Skeletal muscle tissue (tissue), 4 donors: ENCODE results near the gene PSENEN. TPM values are rescaled to one million over a fixed set of nuclear protein-coding genes. Genes with fewer than 3 reads are reported as not detected.
A peak's percentile ranks its signal among the peaks of the same experiment; 100 is the strongest.

Experiments
- H3K27ac ChIP-seq: one replicate; pipeline ENCODE4 v1.7.0; 2013; ENCODE audit warnings: mild to moderate bottlenecking, low read depth, low read length, inconsistent platforms
- H3K27me3 ChIP-seq, 3 donors: one replicate each; pipeline ENCODE4 v1.7.0; 2013; ENCODE audit warnings: low read length in 3 of 3; ENCODE audit not compliant: control insufficient read depth in 3 of 3, insufficient read depth in 3 of 3
- H3K36me3 ChIP-seq, 3 donors: one replicate each; pipeline ENCODE4 v1.7.0; 2013; ENCODE audit warnings: low read length in 3 of 3; ENCODE audit not compliant: control insufficient read depth in 3 of 3, insufficient read depth in 3 of 3
- H3K4me1 ChIP-seq, 3 donors: one replicate each; pipeline ENCODE4 v1.7.0; 2013; ENCODE audit warnings: low read length in 3 of 3, mild to moderate bottlenecking in 3 of 3; ENCODE audit not compliant: control insufficient read depth in 3 of 3, insufficient read depth in 3 of 3
- H3K4me3 ChIP-seq, 3 donors: one replicate each; pipeline ENCODE4 v1.7.0; 2013; ENCODE audit warnings: low read length in 3 of 3
- H3K9ac ChIP-seq, 3 donors: one replicate each; pipeline ENCODE4 v1.7.0; 2013; ENCODE audit warnings: low read length in 3 of 3, mild to moderate bottlenecking in 3 of 3, moderate library complexity in 2 of 3, low read depth in 1 of 3
- H3K9me3 ChIP-seq, 3 donors: one replicate each; pipeline ENCODE4 v1.7.0; 2013; ENCODE audit warnings: low read length in 3 of 3; ENCODE audit not compliant: control insufficient read depth in 3 of 3
- total RNA-seq: library from RNA; depleted of rRNA; stranded (reverse); fragments of >200 nt; gene quantifications from one replicate; pipeline ENCODE4 v1.2.3, GENCODE V29; 2014
- donor health status: Osteomylitis.

Gene PSENEN
- total RNA-seq, 1 donor from 2014 or later, result 7.8 TPM

DNA sequence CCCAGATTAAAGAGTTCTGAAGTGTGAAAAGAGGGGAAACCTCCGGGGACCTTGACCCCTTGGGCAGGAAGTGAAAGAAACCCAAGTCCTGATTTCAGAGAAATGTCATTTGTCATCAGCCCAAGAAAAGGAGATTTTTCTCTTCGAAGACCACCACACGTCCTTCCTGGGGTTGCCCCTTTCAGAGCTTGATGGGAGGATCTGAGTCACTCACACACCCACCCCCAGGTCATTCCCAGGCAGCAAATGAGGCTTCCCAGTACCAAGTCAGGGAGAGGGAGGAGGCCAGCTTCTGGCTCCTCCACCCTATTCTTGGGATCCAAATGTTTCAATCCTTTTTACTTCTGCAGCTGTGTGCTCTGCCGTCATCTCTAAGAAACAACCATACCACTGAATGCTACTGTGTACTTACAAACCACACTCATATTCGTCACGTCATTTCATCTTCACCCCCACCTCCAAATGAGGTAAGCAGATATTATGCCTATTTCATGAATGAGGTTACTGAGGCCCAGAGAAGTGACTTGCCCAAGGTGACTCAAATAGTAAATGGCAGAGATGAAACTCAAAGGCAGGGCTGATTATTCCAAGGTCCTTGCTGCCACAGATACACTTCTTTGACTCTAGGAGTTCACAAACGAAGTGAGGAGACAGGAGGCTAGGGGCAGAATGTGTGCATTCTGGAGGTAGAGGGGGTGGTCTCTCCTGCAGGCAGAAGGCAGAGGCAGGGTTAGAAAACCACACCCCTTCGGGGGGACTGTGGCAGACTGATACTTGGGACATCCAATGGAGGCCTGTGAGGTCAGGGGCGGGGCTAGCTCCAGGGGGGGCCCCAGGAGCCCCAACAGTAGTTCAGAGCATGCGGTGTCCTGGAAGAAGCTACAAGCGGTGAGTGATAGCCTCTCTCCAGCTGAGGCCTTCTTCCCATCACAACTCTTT lies 32.6 kb upstream of the PSENEN start:
- peaks cover 0 to 11% (median 0%) of the 10 kb centered on the region in 3 donors for H3K27me3 ChIP-seq
- no peaks in the 10 kb centered on the region for H3K9me3 ChIP-seq
- H3K27ac ChIP-seq, result no peak overlapping the region
- peaks cover 13 to 20% (median 13%) of the 10 kb centered on the region in 3 donors for H3K4me1 ChIP-seq
- no peaks in the 10 kb centered on the region for H3K36me3 ChIP-seq
- H3K9ac ChIP-seq, result no peak overlapping the region
- H3K4me3 ChIP-seq, result no peak overlapping the region

GRCh38 chr19:35713506-35713850 lies 32.0 kb upstream of the PSENEN start:
- no peaks in the 10 kb centered on the region for H3K36me3 ChIP-seq
- no peak overlapping the region for H3K4me3 ChIP-seq
- H3K4me1 ChIP-seq, result peaks cover 14 to 22% (median 14%) of the 10 kb centered on the region in 3 donors
- H3K9ac ChIP-seq, result no peak overlapping the region
- peaks cover 0 to 6% (median 0%) of the 10 kb centered on the region in 3 donors for H3K27me3 ChIP-seq
- H3K9me3 ChIP-seq, result no peaks in the 10 kb centered on the region
- no peak overlapping the region for H3K27ac ChIP-seq

- Histone ChIP-seq H3K27me3 (peaks cover 0 to 6% (median 0%) of the 10 kb centered on the region in 3 donors), H3K36me3 (no peaks in the 10 kb centered on the region), H3K9ac (no peak overlapping the region), H3K4me1 (peaks cover 19 to 27% (median 19%) of the 10 kb centered on the region in 3 donors), H3K9me3 (no peaks in the 10 kb centered on the region), H3K27ac (no peak overlapping the region), H3K4me3 (no peak overlapping the region)
Observed at GRCh38 chr19:35713904-35714495, 31.5 kb upstream of the PSENEN start.

DNA sequence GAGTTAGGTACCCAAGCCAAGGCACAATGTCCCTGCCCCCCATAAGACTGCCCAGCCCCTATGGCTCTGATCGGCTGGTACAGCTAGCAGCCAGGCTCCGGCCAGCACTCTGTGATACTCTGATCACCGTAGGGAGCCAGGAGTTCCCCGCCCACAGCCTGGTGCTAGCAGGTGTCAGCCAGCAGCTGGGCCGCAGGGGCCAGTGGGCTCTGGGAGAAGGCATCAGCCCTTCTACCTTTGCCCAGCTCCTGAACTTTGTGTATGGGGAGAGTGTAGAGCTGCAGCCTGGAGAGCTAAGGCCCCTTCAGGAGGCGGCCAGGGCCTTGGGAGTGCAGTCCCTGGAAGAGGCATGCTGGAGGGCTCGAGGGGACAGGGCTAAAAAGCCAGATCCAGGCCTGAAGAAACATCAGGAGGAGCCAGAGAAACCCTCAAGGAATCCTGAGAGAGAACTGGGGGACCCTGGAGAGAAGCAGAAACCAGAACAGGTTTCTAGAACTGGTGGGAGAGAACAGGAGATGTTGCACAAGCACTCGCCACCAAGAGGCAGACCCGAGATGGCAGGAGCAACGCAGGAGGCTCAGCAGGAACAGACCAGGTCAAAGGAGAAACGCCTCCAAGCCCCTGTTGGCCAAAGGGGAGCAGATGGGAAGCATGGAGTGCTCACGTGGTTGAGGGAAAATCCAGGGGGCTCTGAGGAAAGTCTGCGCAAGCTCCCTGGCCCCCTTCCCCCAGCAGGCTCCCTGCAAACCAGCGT lies 30.7 kb upstream of the PSENEN start:
- Histone ChIP-seq H3K4me1 (peaks cover 26 to 34% (median 26%) of the 10 kb centered on the region in 3 donors), H3K4me3 (peak overlapping the region in 1 of 3 donors; percentile 93), H3K27ac (no peak overlapping the region), H3K9ac (no peak overlapping the region), H3K9me3 (no peaks in the 10 kb centered on the region), H3K36me3 (peaks cover 0 to 5% (median under 1%) of the 10 kb centered on the region in 3 donors), H3K27me3 (peaks cover 0 to 3% (median 0%) of the 10 kb centered on the region in 3 donors)

- peak overlapping the region; percentile 72 for H3K27ac ChIP-seq
- peaks cover 26 to 34% (median 26%) of the 10 kb centered on the region in 3 donors for H3K4me1 ChIP-seq
- H3K36me3 ChIP-seq, result peaks cover 4 to 10% (median 5%) of the 10 kb centered on the region in 3 donors
- H3K9me3 ChIP-seq, result no peaks in the 10 kb centered on the region
- H3K4me3 ChIP-seq, result peak overlapping the region in 1 of 3 donors; percentile 93
- H3K27me3 ChIP-seq, result peaks cover 0 to 3% (median 0%) of the 10 kb centered on the region in 3 donors
- peak overlapping the region; percentile 80 to 92 (median 83) for H3K9ac ChIP-seq
Observed at GRCh38 chr19:35715355-35715809, 30.1 kb upstream of the PSENEN start.

GRCh38 chr19:35715981-35716800 lies 29.3 kb upstream of the PSENEN start:
- H3K27ac ChIP-seq, result peak overlapping the region; percentile 72
- H3K36me3 ChIP-seq, result peaks cover 4 to 11% (median 6%) of the 10 kb centered on the region in 3 donors
- H3K4me1 ChIP-seq, result peaks cover 26 to 34% (median 26%) of the 10 kb centered on the region in 3 donors
- H3K27me3 ChIP-seq, result no peaks in the 10 kb centered on the region
- H3K9me3 ChIP-seq, result no peaks in the 10 kb centered on the region
- peak overlapping the region; percentile 82 to 95 (median 93) for H3K4me3 ChIP-seq
- H3K9ac ChIP-seq, result peak overlapping the region; percentile 80 to 92 (median 83)

- Histone ChIP-seq H3K27me3 (no peaks in the 10 kb centered on the region), H3K4me1 (peaks cover 26 to 39% (median 26%) of the 10 kb centered on the region in 3 donors), H3K9ac (peak overlapping the region; percentile 80 to 92 (median 83)), H3K36me3 (peaks cover 10 to 16% (median 12%) of the 10 kb centered on the region in 3 donors), H3K4me3 (peak overlapping the region; percentile 82 to 95 (median 93)), H3K9me3 (no peaks in the 10 kb centered on the region), H3K27ac (peak overlapping the region; percentile 72)
Observed at GRCh38 chr19:35716801-35717664, 28.4 kb upstream of the PSENEN start.

GRCh38 chr19:35717665-35718344 lies 27.6 kb upstream of the PSENEN start, which contains the start of gene KMT2B:
KMT2B (plus strand) TSS chr19:35718003; CDS start chr19:35718019, 16 bp downstream.
- Histone ChIP-seq H3K9me3 (no peaks in the 10 kb centered on the region), H3K9ac (peak within 1 kb of the TSS; percentile 88 to 92 (median 91)), H3K4me3 (peak within 1 kb of the TSS; percentile 82 to 95 (median 93))

More at GRCh38 chr19:35717665-35718344, 27.6 kb upstream of the PSENEN start, which contains the start of gene KMT2B:
- peak within 1 kb of the TSS; percentile 72 for H3K27ac ChIP-seq
- no peaks in the 10 kb centered on the region for H3K27me3 ChIP-seq
- peaks cover 26 to 39% (median 26%) of the 10 kb centered on the region in 3 donors for H3K4me1 ChIP-seq
- H3K36me3 ChIP-seq, result peaks cover 18 to 24% (median 19%) of the 10 kb centered on the region in 3 donors
